Astrocyte of the spinal cord (primary cell): Measurements from ENCODE around the gene SHC4.

Experiments used
- DNase-seq: peaks from one replicate; pipeline ENCODE4 v3.0.0; 2011; ENCODE audit warnings: low read depth, low spot score
- H3K4me3 ChIP-seq: 2 replicates; pipeline ENCODE4 v1.5.1; 2011; ENCODE audit warnings: low read depth, mild to moderate bottlenecking, low read length, moderate library complexity
- CTCF ChIP-seq: IDR thresholded peaks from 2 replicates; pipeline ENCODE4 v1.5.1; 2012; ENCODE audit warnings: low read depth, mild to moderate bottlenecking, low read length, inconsistent platforms
- in situ Hi-C: cut with HindIII; loops from 2 replicates; pipeline ENCODE4 v1.10.0; 2017; ENCODE audit warnings: low sequenced_read_pairs

SHC4 gene

GRCh38 chr15:48930735-48931134 is 33.0 kb downstream of the SHC4 start:
- DNase-seq = no peak
- in situ Hi-C loops = no loop called here
- H3K4me3 ChIP-seq = no peak overlapping the region
- no peak for TF ChIP-seq CTCF

GRCh38 chr15:48929661-48930060 is 34.1 kb downstream of the SHC4 start:
- no peak for DNase-seq
- no peak overlapping the region for H3K4me3 ChIP-seq
- TF ChIP-seq CTCF = no peak
- in situ Hi-C loops = no loop called here

- TF ChIP-seq CTCF = no peak
- in situ Hi-C loops = no loop called here
- peak; percentile 27 for DNase-seq
- H3K4me3 ChIP-seq = no peak overlapping the region
These were observed 34.7 kb downstream of the SHC4 start for GRCh38 chr15:48928877-48929538.

GRCh38 chr15:48925714-48926223 is 38.0 kb downstream of the SHC4 start:
- TF ChIP-seq CTCF = no peak
- in situ Hi-C loops = no loop called here
- DNase-seq = peak; percentile 92
- H3K4me3 ChIP-seq = no peak overlapping the region

- no peak overlapping the region for H3K4me3 ChIP-seq
- in situ Hi-C loops = no loop called here
- no peak for TF ChIP-seq CTCF
- no peak for DNase-seq
These were observed 39.0 kb downstream of the SHC4 start for GRCh38 chr15:48924528-48925393.

DNA sequence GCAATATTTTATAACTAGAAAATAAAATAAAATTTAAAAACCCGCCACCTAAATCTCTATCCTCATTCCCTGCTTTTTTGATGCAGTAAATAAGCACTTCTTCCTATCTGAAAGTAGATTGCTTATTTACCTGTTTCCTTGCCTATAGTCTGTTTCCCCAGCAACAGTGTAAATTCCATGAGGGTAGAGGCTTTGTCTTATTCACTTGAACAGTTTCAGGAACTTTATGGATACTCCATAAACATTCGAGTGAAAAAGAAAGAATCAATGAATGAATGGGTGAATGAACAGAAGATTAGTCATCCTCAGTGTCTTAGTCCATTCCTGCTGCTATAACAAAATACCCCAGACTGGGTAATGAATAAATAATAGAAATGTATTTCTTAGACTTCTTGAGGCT is 41.7 kb downstream of the SHC4 start:
- in situ Hi-C loops = no loop called here
- no peak for DNase-seq
- no peak overlapping the region for H3K4me3 ChIP-seq
- no peak for TF ChIP-seq CTCF
